Mesendoderm (in vitro differentiated cells): ENCODE data around the gene CAMLG.
A peak's percentile ranks its signal among the peaks of the same experiment; 100 is the strongest.
"Not testable (repeated sequence)": the region's sequence is repeated elsewhere in the genome, so short reads cannot be mapped to it uniquely, and the experiment has no call there.

Experiments
- DNase-seq: peaks from one replicate; pipeline ENCODE4 v3.0.0; 2013
- H2AK5ac ChIP-seq: 2 replicates; pipeline ENCODE4 v1.6.1; 2013; ENCODE audit warnings: low read length, inconsistent platforms
- H2BK120ac ChIP-seq: 2 replicates; pipeline ENCODE4 v1.6.1; 2013; ENCODE audit warnings: low read depth, mild to moderate bottlenecking, low read length, moderate library complexity, mixed read lengths
- H2BK15ac ChIP-seq: replicated peaks from 2 replicates; pipeline ENCODE4 v1.6.1; 2013; ENCODE audit warnings: low read depth, mild to moderate bottlenecking, moderate library complexity
- H2BK5ac ChIP-seq: 2 replicates; pipeline ENCODE4 v1.6.1; 2013; ENCODE audit warnings: low read length, inconsistent platforms
- H3K18ac ChIP-seq: 2 replicates; pipeline ENCODE4 v1.6.1; 2013; ENCODE audit warnings: mild to moderate bottlenecking, low read length, mixed read lengths
- H3K23ac ChIP-seq: one replicate; pipeline ENCODE4 v1.6.1; 2013; ENCODE audit warnings: low read length
- H3K27ac ChIP-seq: 2 replicates; pipeline ENCODE4 v1.5.1; 2013; ENCODE audit warnings: low read depth, mild to moderate bottlenecking, inconsistent platforms, low read length, moderate library complexity
- H3K27me3 ChIP-seq: 2 replicates; pipeline ENCODE4 v1.6.1; 2013; ENCODE audit warnings: low read length, control low read depth, mild to moderate bottlenecking, inconsistent platforms; ENCODE audit not compliant: insufficient read depth, poor library complexity
- H3K36me3 ChIP-seq: 2 replicates; pipeline ENCODE4 v1.6.1; 2013; ENCODE audit warnings: low read length, inconsistent platforms; ENCODE audit not compliant: control insufficient read depth, insufficient read depth
- H3K4ac ChIP-seq: one replicate; pipeline ENCODE4 v1.6.1; 2013; ENCODE audit warnings: low read depth, mild to moderate bottlenecking, low read length, moderate library complexity
- H3K4me1 ChIP-seq: 2 replicates; pipeline ENCODE4 v1.6.1; 2013; ENCODE audit warnings: low read depth, low read length, inconsistent platforms; ENCODE audit not compliant: control insufficient read depth
- H3K4me2 ChIP-seq: 2 replicates; pipeline ENCODE4 v1.6.1; 2013; ENCODE audit warnings: low read length
- H3K4me3 ChIP-seq: 2 replicates; pipeline ENCODE4 v1.5.1; 2013; ENCODE audit warnings: mild to moderate bottlenecking, low read length
- H3K56ac ChIP-seq: one replicate; pipeline ENCODE4 v1.6.1; 2013; ENCODE audit warnings: low read length
- H3K79me1 ChIP-seq: 2 replicates; pipeline ENCODE4 v1.6.1; 2013; ENCODE audit warnings: low read length, inconsistent platforms
- H3K79me2 ChIP-seq: 2 replicates; pipeline ENCODE4 v1.6.1; 2013; ENCODE audit warnings: mild to moderate bottlenecking, low read length; ENCODE audit not compliant: control insufficient read depth, insufficient read depth
- H3K9ac ChIP-seq: 2 replicates; pipeline ENCODE4 v1.6.1; 2013; ENCODE audit warnings: low read length, inconsistent platforms
- H4K5ac ChIP-seq: one replicate; pipeline ENCODE4 v1.6.1; 2013; ENCODE audit warnings: low read length
- H4K8ac ChIP-seq: one replicate; pipeline ENCODE4 v1.6.1; 2013; ENCODE audit warnings: low read depth, mild to moderate bottlenecking, control low read depth, low read length, moderate library complexity
- WGBS: extraction: QIAGEN DNeasy Blood & Tissue Kit; methylation state at CpG from one replicate; pipeline ENCODE4 v1.1.7; 2013; ENCODE audit warnings: low lambda C conversion rate, missing lambda C conversion rate; ENCODE audit not compliant: insufficient coverage; ENCODE audit errors: extremely low coverage; 5-methylcytosine and 5-hydroxymethylcytosine counted together

Gene CAMLG

DNA sequence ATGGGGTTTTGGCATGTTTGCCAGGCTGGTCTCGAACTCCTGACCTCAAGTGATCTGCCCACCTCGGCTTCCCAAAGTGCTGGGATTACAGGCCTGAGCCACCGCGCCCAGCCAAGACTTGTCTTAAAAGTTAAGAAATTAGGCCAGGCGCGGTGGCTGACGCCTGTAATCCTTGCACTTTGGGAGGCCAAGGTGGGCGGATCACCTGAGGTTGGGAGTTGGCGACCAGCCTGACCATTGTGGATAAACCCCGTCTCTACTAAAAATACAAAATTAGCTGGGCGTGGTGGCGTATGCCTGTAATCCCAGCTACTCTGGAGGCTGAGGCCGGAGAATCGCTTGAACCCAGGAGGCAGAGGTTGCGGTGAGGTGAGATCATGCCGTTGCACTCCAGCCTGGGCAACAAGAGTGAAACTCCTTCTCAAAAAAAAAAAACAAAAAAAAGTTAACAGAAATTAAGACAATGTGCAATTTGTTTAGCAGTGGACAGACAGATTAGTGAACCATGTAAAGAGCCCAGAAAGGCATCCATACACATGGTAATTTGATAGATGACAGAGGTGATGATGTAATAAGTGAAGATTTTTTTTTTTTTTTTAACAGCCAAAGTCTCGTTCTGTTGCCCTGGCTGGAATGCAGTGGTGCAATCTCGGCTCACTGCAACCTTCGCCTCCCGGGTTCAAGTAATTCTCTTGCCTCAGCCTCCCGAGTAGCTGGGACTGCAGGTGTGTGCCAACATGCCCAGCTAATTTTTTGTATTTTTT lies 29.4 kb downstream of the CAMLG start:
- H4K5ac ChIP-seq, H3K4me3 ChIP-seq, H3K4ac ChIP-seq, H3K4me1 ChIP-seq, H2BK15ac ChIP-seq, H3K18ac ChIP-seq, H3K23ac ChIP-seq, H3K56ac ChIP-seq, DNase-seq, H3K36me3 ChIP-seq, H4K8ac ChIP-seq, H2BK5ac ChIP-seq, H2AK5ac ChIP-seq, H3K79me2 ChIP-seq, H3K27ac ChIP-seq, H3K4me2 ChIP-seq, H3K79me1 ChIP-seq, H2BK120ac ChIP-seq, H3K9ac ChIP-seq, H3K27me3 ChIP-seq: not testable (repeated sequence)
- WGBS: no CpG with 5 or more reads among the region's 21 CpGs

DNA sequence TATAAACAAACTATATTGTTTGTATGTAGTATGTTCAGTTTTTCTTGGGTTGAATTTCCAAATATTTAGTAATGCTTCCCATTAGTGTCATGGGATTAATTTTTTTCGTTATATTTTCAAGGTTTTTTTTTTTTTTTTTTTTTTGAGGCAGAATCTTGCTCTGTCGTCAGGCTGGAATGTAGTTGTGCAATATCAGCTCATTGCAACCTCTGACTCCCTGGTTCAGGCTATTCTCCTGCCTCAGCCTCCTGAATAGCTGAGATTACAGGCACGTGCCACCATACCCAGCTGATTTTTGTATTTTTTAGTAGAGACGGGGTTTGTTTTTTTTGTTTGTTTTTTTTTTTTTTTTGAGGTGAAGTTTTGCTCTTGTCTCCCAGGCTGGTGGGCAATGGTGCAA lies 30.9 kb downstream of the CAMLG start:
- H4K8ac ChIP-seq: no peak overlapping the region
- no peaks in the 10 kb centered on the region for H3K79me1 ChIP-seq
- no peak overlapping the region for H2BK15ac ChIP-seq
- no peak overlapping the region for H4K5ac ChIP-seq
- H3K4me2 ChIP-seq: no peak overlapping the region
- H3K23ac ChIP-seq: no peak overlapping the region
- H3K18ac ChIP-seq: no peak overlapping the region
- no peak overlapping the region for H3K27ac ChIP-seq
- peak; percentile 35 for DNase-seq
- no peak overlapping the region for H3K4me3 ChIP-seq
- no peak overlapping the region for H3K56ac ChIP-seq
- H3K27me3 ChIP-seq: no peaks in the 10 kb centered on the region
- no peaks in the 10 kb centered on the region for H3K4me1 ChIP-seq
- peaks cover 4% of the 10 kb centered on the region for H3K36me3 ChIP-seq
- no peak overlapping the region for H3K9ac ChIP-seq
- no peaks in the 10 kb centered on the region for H3K79me2 ChIP-seq
- no peak overlapping the region for H2AK5ac ChIP-seq
- H2BK5ac ChIP-seq: no peak overlapping the region
- H2BK120ac ChIP-seq: no peak overlapping the region
- whole genome bisulfite sequencing: no CpG with 5 or more reads among the region's 4 CpGs
- no peak overlapping the region for H3K4ac ChIP-seq

GRCh38 chr5:134772461-134773125 lies 34.2 kb downstream of the CAMLG start:
- H3K18ac ChIP-seq: no peak overlapping the region
- DNase-seq: no peak
- H4K5ac ChIP-seq: no peak overlapping the region
- no peaks in the 10 kb centered on the region for H3K79me2 ChIP-seq
- no peak overlapping the region for H2AK5ac ChIP-seq
- no peak overlapping the region for H3K4ac ChIP-seq
- H3K27me3 ChIP-seq: no peaks in the 10 kb centered on the region
- H2BK15ac ChIP-seq: no peak overlapping the region
- H3K4me1 ChIP-seq: no peaks in the 10 kb centered on the region
- H3K79me1 ChIP-seq: no peaks in the 10 kb centered on the region
- H3K36me3 ChIP-seq: peaks cover 6% of the 10 kb centered on the region
- no CpG with 5 or more reads among the region's 10 CpGs for WGBS
- no peak overlapping the region for H3K4me3 ChIP-seq
- no peak overlapping the region for H3K27ac ChIP-seq
- no peak overlapping the region for H3K56ac ChIP-seq
- H2BK120ac ChIP-seq: no peak overlapping the region
- H3K4me2 ChIP-seq: no peak overlapping the region
- H2BK5ac ChIP-seq: no peak overlapping the region
- no peak overlapping the region for H4K8ac ChIP-seq
- H3K23ac ChIP-seq: no peak overlapping the region
- H3K9ac ChIP-seq: no peak overlapping the region

- H2BK5ac ChIP-seq: no peak overlapping the region
- no peak overlapping the region for H3K4me2 ChIP-seq
- no peak overlapping the region for H2BK120ac ChIP-seq
- peaks cover 3% of the 10 kb centered on the region for H3K36me3 ChIP-seq
- no peak overlapping the region for H4K8ac ChIP-seq
- H4K5ac ChIP-seq: no peak overlapping the region
- H3K18ac ChIP-seq: no peak overlapping the region
- H3K4me1 ChIP-seq: no peaks in the 10 kb centered on the region
- H3K9ac ChIP-seq: no peak overlapping the region
- H3K4ac ChIP-seq: no peak overlapping the region
- no peaks in the 10 kb centered on the region for H3K27me3 ChIP-seq
- H3K23ac ChIP-seq: no peak overlapping the region
- H3K4me3 ChIP-seq: no peak overlapping the region
- no peak overlapping the region for H3K27ac ChIP-seq
- no peak for DNase-seq
- no peaks in the 10 kb centered on the region for H3K79me1 ChIP-seq
- no peaks in the 10 kb centered on the region for H3K79me2 ChIP-seq
- H2AK5ac ChIP-seq: no peak overlapping the region
- no CpG with 5 or more reads among the region's 2 CpGs for WGBS
- no peak overlapping the region for H3K56ac ChIP-seq
- no peak overlapping the region for H2BK15ac ChIP-seq
These were observed 39.0 kb downstream of the CAMLG start for GRCh38 chr5:134777366-134777765.

- Histone ChIP-seq H4K5ac (no peak overlapping the region), H3K56ac (no peak overlapping the region), H3K36me3 (peaks cover 6% of the 10 kb centered on the region), H3K4me2 (no peak overlapping the region), H3K9ac (no peak overlapping the region), H2AK5ac (no peak overlapping the region), H3K23ac (no peak overlapping the region), H3K27me3 (no peaks in the 10 kb centered on the region), H3K27ac (no peak overlapping the region), H2BK15ac (no peak overlapping the region), H3K79me2 (no peaks in the 10 kb centered on the region), H4K8ac (no peak overlapping the region), H3K4me1 (no peaks in the 10 kb centered on the region), H2BK120ac (no peak overlapping the region), H3K4me3 (no peak overlapping the region), H3K18ac (no peak overlapping the region), H3K4ac (no peak overlapping the region), H3K79me1 (no peaks in the 10 kb centered on the region), H2BK5ac (no peak overlapping the region)
- no CpG with 5 or more reads among the region's 4 CpGs for WGBS
- DNase-seq: no peak
These were observed 46.0 kb downstream of the CAMLG start for GRCh38 chr5:134784241-134784920.
